ENCODE data around the gene PER2. TPM values are rescaled to one million over a fixed set of nuclear protein-coding genes. Genes with fewer than 3 reads are reported as not detected.

Gene PER2
- total and polyA plus RNA-seq, 2 of the 13 experiments (the other 11 are each of a cell fraction or from before 2014, with no cell fraction given), result 5.1 to 9.4 TPM

GRCh38 chr2:238203973-238204683 lies 84.3 kb downstream of the PER2 start (continued):
- peak; percentile 81 for TF ChIP-seq SRSF1 (optimal IDR thresholded peaks at IDR 0.05; ENCODE audit: low read depth, low read length)
- no peak for TF ChIP-seq MAZ (IDR thresholded peaks at IDR 0.05; ENCODE audit: borderline replicate concordance, low read depth, low read length)
- 0 out of 2 replicates have a peak, but pooled peaks have one; percentile 16 for TF ChIP-seq MAZ (CRISPR knock-in tag; IDR thresholded peaks at IDR 0.05; ENCODE audit: low read depth)
- TF ChIP-seq STAG1 (CRISPR knock-in tag; IDR thresholded peaks at IDR 0.05), result no peak
- TF ChIP-seq JUNB (CRISPR knock-in tag; IDR thresholded peaks at IDR 0.05; ENCODE audit: borderline replicate concordance), result no peak
- 0 out of 2 replicates have a peak, but pooled peaks have one; percentile 59 for TF ChIP-seq ZNF576 (CRISPR knock-in tag; IDR thresholded peaks at IDR 0.05)
- 0 out of 2 replicates have a peak, but pooled peaks have one; percentile 29 for TF ChIP-seq ZBTB34 (CRISPR knock-in tag; IDR thresholded peaks at IDR 0.05)
- 0 out of 2 replicates have a peak, but pooled peaks have one; percentile 23 for TF ChIP-seq MTA1 (CRISPR knock-in tag; IDR thresholded peaks at IDR 0.05; ENCODE audit: borderline replicate concordance)
- TF ChIP-seq MYNN (CRISPR knock-in tag; IDR thresholded peaks at IDR 0.05; ENCODE audit: low read depth), result no peak
- TF ChIP-seq ZNF614 (CRISPR knock-in tag; IDR thresholded peaks at IDR 0.05; ENCODE audit: borderline replicate concordance), result peak; percentile 5; the same call in 1 of the 2 replicates
- peak; percentile 47; the same call in 1 of the 2 replicates for TF ChIP-seq TARDBP (CRISPR knock-in tag; IDR thresholded peaks at IDR 0.05)
- no peak for TF ChIP-seq GPBP1L1 (CRISPR knock-in tag; IDR thresholded peaks at IDR 0.05)
- peak; percentile 7; the same call in 1 of the 2 replicates for TF ChIP-seq BHLHE40 (IDR thresholded peaks at IDR 0.05; ENCODE audit: low read length)
- 0 out of 2 replicates have a peak, but pooled peaks have one; percentile 27 for TF ChIP-seq ZHX1 (CRISPR knock-in tag; IDR thresholded peaks at IDR 0.05; ENCODE audit: low read depth)
- TF ChIP-seq EED (CRISPR knock-in tag; IDR thresholded peaks at IDR 0.05), result peak; percentile 76; the same call in 1 of the 2 replicates
- no peak for TF ChIP-seq ZNF761 (CRISPR knock-in tag; conservative IDR thresholded peaks at IDR 0.05)
- no peak for TF ChIP-seq NR2F1 (CRISPR knock-in tag; IDR thresholded peaks at IDR 0.05)
- TF ChIP-seq IRF9 (CRISPR knock-in tag; IDR thresholded peaks at IDR 0.05; ENCODE audit: borderline replicate concordance), result 0 out of 2 replicates have a peak, but pooled peaks have one; percentile 44
